OCI-LY7 (cell line): ENCODE data around the gene ARHGEF25. TPM values are rescaled to one million over a fixed set of nuclear protein-coding genes. Genes with fewer than 3 reads are reported as not detected.

Source experiments
- BruUV-seq: library from RNA; stranded (reverse); fragments of 400-500 nt; replicated peaks from 2 replicates; lab custom pipeline; 2021; lab: Mats Ljungman, UMichigan
- CTCF ChIA-PET: fragments of 300-600 bp; sonication (Branson Sonifier 250); formaldehyde crosslinking; loops from one replicate; lab custom pipeline; 2022; ENCODE audit warnings: antibody characterized with exemption; ENCODE audit not compliant: unreplicated experiment; lab: Charles Lee
- POLR2A ChIA-PET: fragments of 300-600 bp; sonication (Branson Sonifier 250); formaldehyde crosslinking; loops from one replicate; lab custom pipeline; 2022; ENCODE audit warnings: antibody characterized with exemption; lab: Charles Lee
- DNase-seq: peaks from one replicate; pipeline ENCODE4 v3.0.0-alpha.2; 2015; ENCODE audit warnings: low spot score
- H2AFZ ChIP-seq: fragments of 200-600 bp; sonication (generic), shearing (Covaris generic); 2 replicates; pipeline ENCODE4 v1.6.1; 2014; ENCODE audit warnings: mild to moderate bottlenecking, antibody characterized with exemption, low read length, moderate library complexity
- H3K27ac ChIP-seq: fragments of 200-600 bp; sonication (generic); 2 replicates; pipeline ENCODE4 v1.5.1; 2014; ENCODE audit warnings: mixed run types, low read depth, mild to moderate bottlenecking, moderate library complexity, low read length, inconsistent platforms; ENCODE audit not compliant: poor library complexity, severe bottlenecking
- H3K36me3 ChIP-seq: fragments of 200-600 bp; sonication (generic); 2 replicates; pipeline ENCODE4 v1.6.1; 2014; ENCODE audit warnings: mild to moderate bottlenecking, antibody characterized with exemption, low read length, moderate library complexity, mixed read lengths; ENCODE audit not compliant: insufficient read depth
- H3K4me1 ChIP-seq: fragments of 200-600 bp; sonication (generic); 2 replicates; pipeline ENCODE4 v1.5.1; 2014; ENCODE audit warnings: mild to moderate bottlenecking, low read length; ENCODE audit not compliant: insufficient read depth, poor library complexity, severe bottlenecking
- H3K4me2 ChIP-seq: fragments of 200-600 bp; sonication (generic); 2 replicates; pipeline ENCODE4 v1.6.1; 2014; ENCODE audit warnings: mild to moderate bottlenecking, low read length
- H3K4me3 ChIP-seq: fragments of 200-600 bp; sonication (generic); 2 replicates; pipeline ENCODE4 v1.5.1; 2014; ENCODE audit warnings: mild to moderate bottlenecking, low read depth, low read length; ENCODE audit not compliant: poor library complexity, severe bottlenecking
- H3K79me2 ChIP-seq: fragments of 200-600 bp; sonication (generic); 2 replicates; pipeline ENCODE4 v1.6.1; 2016; ENCODE audit warnings: low read depth, mild to moderate bottlenecking, low read length, moderate library complexity, mixed read lengths; ENCODE audit not compliant: insufficient read depth
- H3K9me2 ChIP-seq: fragments of 200-600 bp; sonication (generic); 2 replicates; pipeline ENCODE4 v1.6.1; 2016; ENCODE audit warnings: mild to moderate bottlenecking, low read length, mixed read lengths; ENCODE audit not compliant: insufficient read depth
- H3K9me3 ChIP-seq: fragments of 200-600 bp; sonication (generic); 2 replicates; pipeline ENCODE4 v1.6.1; 2014; ENCODE audit warnings: mild to moderate bottlenecking, mixed run types, low read length, mixed read lengths
- H4K20me1 ChIP-seq: fragments of 200-600 bp; sonication (generic); 2 replicates; pipeline ENCODE4 v1.6.1; 2014; ENCODE audit warnings: mild to moderate bottlenecking, antibody characterized with exemption, low read length, moderate library complexity, mixed read lengths; ENCODE audit not compliant: insufficient read depth
- CTCF ChIP-seq: fragments of 200-600 bp; sonication (generic); conservative IDR thresholded peaks from 2 replicates; pipeline ENCODE4 v1.5.1; 2014; ENCODE audit warnings: mild to moderate bottlenecking, antibody characterized with exemption, low read length, moderate library complexity, mixed read lengths
- EZH2phosphoT487 ChIP-seq: fragments of 200-600 bp; sonication (generic); IDR thresholded peaks from 2 replicates; pipeline ENCODE4 v1.6.1; 2018; ENCODE audit warnings: low read depth, borderline replicate concordance, mild to moderate bottlenecking, mixed run types, antibody characterized with exemption, low read length, moderate library complexity, mixed read lengths
- intact Hi-C: fragments of 100-400 bp; cut with micrococcal nuclease; formaldehyde crosslinking; loops from one replicate; pipeline ENCODE4 v1.10.0; 2022; ENCODE audit not compliant: unreplicated experiment
- total RNA-seq, 2 experiments: library from RNA; depleted of rRNA in 1 of 2; stranded (reverse); fragments of >200 nt in 1 of 2; shearing (Covaris generic) in 1 of 2; gene quantifications; 2 replicates each; pipeline ENCODE4 v1.2.3, GENCODE V29; 2014 to 2022

Gene ARHGEF25
- total RNA-seq, 2 experiments from 2014 or later: not detected

- Histone ChIP-seq H3K9me3 (no peaks in the 10 kb centered on the region), H3K36me3 (no peaks in the 10 kb centered on the region), H4K20me1 (no peaks in the 10 kb centered on the region), H3K4me3 (no peak overlapping the region), H2AFZ (no peak overlapping the region), H3K4me1 (no peaks in the 10 kb centered on the region), H3K27ac (no peak overlapping the region), H3K4me2 (no peak overlapping the region), H3K79me2 (no peaks in the 10 kb centered on the region), H3K9me2 (no peaks in the 10 kb centered on the region)
- no peak for DNase-seq
- intact Hi-C loops: loop anchor here (5.0 kb wide), 1 partner anchor 61 kb away; the partner anchor contains the start of gene OS9
- BruUV-seq: no TSS peak
- TF ChIP-seq CTCF (no peak), EZH2phosphoT487 (no peak)
- POLR2A ChIA-PET: interaction anchor here (1.3 kb wide), 1 partner anchor 111 kb away, joined by 3 read pairs; no protein-coding TSS in a partner anchor
- CTCF ChIA-PET: interaction anchor here (0.6 to 0.8 kb wide), 2 partner anchors 16 to 514 kb away, joined by 3 read pairs; no protein-coding TSS in a partner anchor
These were observed 19.7 kb downstream of the ARHGEF25 start for GRCh38 chr12:57630891-57631433.

GRCh38 chr12:57631566-57632072 lies 20.4 kb downstream of the ARHGEF25 start:
- Histone ChIP-seq H2AFZ (no peak overlapping the region), H3K9me2 (no peaks in the 10 kb centered on the region), H3K4me2 (no peak overlapping the region), H3K27ac (no peak overlapping the region), H3K4me1 (no peaks in the 10 kb centered on the region), H3K79me2 (no peaks in the 10 kb centered on the region), H4K20me1 (no peaks in the 10 kb centered on the region), H3K4me3 (no peak overlapping the region), H3K9me3 (no peaks in the 10 kb centered on the region), H3K36me3 (no peaks in the 10 kb centered on the region)
- BruUV-seq: no TSS peak
- intact Hi-C loops: loop anchor here (5.0 kb wide), 1 partner anchor 61 kb away; the partner anchor contains the start of gene OS9
- POLR2A ChIA-PET: interaction anchor here (1.3 kb wide), 1 partner anchor 110 kb away, joined by 3 read pairs; no protein-coding TSS in a partner anchor
- CTCF ChIA-PET: no interaction called here
- TF ChIP-seq EZH2phosphoT487: no peak
- no peak for DNase-seq

GRCh38 chr12:57632073-57632957 lies 21.1 kb downstream of the ARHGEF25 start:
- no peaks in the 10 kb centered on the region for H3K4me1 ChIP-seq
- BruUV-seq: no TSS peak
- H3K9me2 ChIP-seq: no peaks in the 10 kb centered on the region
- peak overlapping the region; percentile 29; the same call in 1 of the 2 replicates for H2AFZ ChIP-seq
- H3K79me2 ChIP-seq: no peaks in the 10 kb centered on the region
- ChIA-PET POLR2A (interaction anchor here (0.5 to 1.3 kb wide), 3 partner anchors 109 to 955 kb away, joined by 3 to 4 read pairs (median 3); no protein-coding TSS in a partner anchor), CTCF (interaction anchor here (0.6 to 1.7 kb wide), 2 partner anchors 51 to 174 kb away, joined by 3 to 5 read pairs; no protein-coding TSS in a partner anchor)
- H3K27ac ChIP-seq: no peak overlapping the region
- H3K36me3 ChIP-seq: no peaks in the 10 kb centered on the region
- intact Hi-C loops: loop anchor here (5.0 kb wide), 1 partner anchor 60 kb away; the partner anchor contains the start of gene OS9
- no peaks in the 10 kb centered on the region for H3K9me3 ChIP-seq
- H4K20me1 ChIP-seq: no peaks in the 10 kb centered on the region
- TF ChIP-seq EZH2phosphoT487: no peak
- TF ChIP-seq CTCF: no peak
- DNase-seq: no peak
- H3K4me2 ChIP-seq: peak overlapping the region; percentile 81
- H3K4me3 ChIP-seq: peak overlapping the region; percentile 58
